ENCODE measurements around the gene MS4A15.
"Not testable (repeated sequence)": the region's sequence is repeated elsewhere in the genome, so short reads cannot be mapped to it uniquely, and the experiment has no call there.

MS4A15 gene

GRCh38 chr11:60753309-60753708 is 3.4 kb upstream of the MS4A15 start:
- Histone ChIP-seq H3K9ac (ENCODE audit: low read length) (no peak overlapping the region), H3K4me2 (ENCODE audit: low read length) (no peak overlapping the region), H3K36me3 (ENCODE audit: insufficient read depth, low read length) (no peaks in the 10 kb centered on the region), H3K79me2 (ENCODE audit: insufficient read depth, low read length) (no peaks in the 10 kb centered on the region), H3K4me3 (ENCODE audit: low read depth, low read length, poor library complexity, severe bottlenecking) (no peak overlapping the region), H2AFZ (ENCODE audit: low read length) (no peak overlapping the region), H3K9me2 (ENCODE audit: low read depth, low read length) (no peaks in the 10 kb centered on the region), H3K4me1 (ENCODE audit: insufficient read depth, low read length, severe bottlenecking) (no peaks in the 10 kb centered on the region), H3F3A (ENCODE audit: insufficient read depth, low read length) (no peaks in the 10 kb centered on the region), H3K9me3 (ENCODE audit: low read length) (no peaks in the 10 kb centered on the region), H3K27ac (ENCODE audit: low read depth, low read length, poor library complexity, severe bottlenecking) (no peak overlapping the region), H4K20me1 (ENCODE audit: insufficient read depth, low read length) (no peaks in the 10 kb centered on the region), H3K27me3 (ENCODE audit: insufficient read depth, low read length) (no peaks in the 10 kb centered on the region)
- TF ChIP-seq CTCF (IDR thresholded peaks at IDR 0.05; ENCODE audit: low read length) (no peak), EZH2 (IDR thresholded peaks at IDR 0.05; ENCODE audit: borderline replicate concordance, low read length) (no peak)

GRCh38 chr11:60754887-60755286 is 1.8 kb upstream of the MS4A15 start:
- Histone ChIP-seq H3K27ac (ENCODE audit: low read depth, low read length, poor library complexity, severe bottlenecking) (no peak overlapping the region), H3K36me3 (ENCODE audit: insufficient read depth, low read length) (no peaks in the 10 kb centered on the region), H3K9ac (ENCODE audit: low read length) (no peak overlapping the region), H3K9me3 (ENCODE audit: low read length) (no peaks in the 10 kb centered on the region), H3K4me2 (ENCODE audit: low read length) (no peak overlapping the region), H2AFZ (ENCODE audit: low read length) (no peak overlapping the region), H3K27me3 (ENCODE audit: insufficient read depth, low read length) (no peaks in the 10 kb centered on the region), H3K79me2 (ENCODE audit: insufficient read depth, low read length) (no peaks in the 10 kb centered on the region), H3K4me3 (ENCODE audit: low read depth, low read length, poor library complexity, severe bottlenecking) (no peak overlapping the region), H3F3A (ENCODE audit: insufficient read depth, low read length) (no peaks in the 10 kb centered on the region), H4K20me1 (ENCODE audit: insufficient read depth, low read length) (no peaks in the 10 kb centered on the region), H3K4me1 (ENCODE audit: insufficient read depth, low read length, severe bottlenecking) (no peaks in the 10 kb centered on the region), H3K9me2 (ENCODE audit: low read depth, low read length) (no peaks in the 10 kb centered on the region)
- TF ChIP-seq CTCF (IDR thresholded peaks at IDR 0.05; ENCODE audit: low read length) (no peak), EZH2 (IDR thresholded peaks at IDR 0.05; ENCODE audit: borderline replicate concordance, low read length) (no peak)

- Histone ChIP-seq H3F3A (ENCODE audit: insufficient read depth, low read length) (no peaks in the 10 kb centered on the region), H2AFZ (ENCODE audit: low read length) (no peak overlapping the region), H3K9me3 (ENCODE audit: low read length) (no peaks in the 10 kb centered on the region), H3K27me3 (ENCODE audit: insufficient read depth, low read length) (0 out of 2 replicates have a peak, but pooled peaks cover 7% of the 10 kb centered on the region), H3K4me2 (ENCODE audit: low read length) (no peak overlapping the region), H3K4me3 (ENCODE audit: low read depth, low read length, poor library complexity, severe bottlenecking) (no peak overlapping the region), H3K36me3 (ENCODE audit: insufficient read depth, low read length) (no peaks in the 10 kb centered on the region), H3K9me2 (ENCODE audit: low read depth, low read length) (no peaks in the 10 kb centered on the region), H3K4me1 (ENCODE audit: insufficient read depth, low read length, severe bottlenecking) (no peaks in the 10 kb centered on the region), H3K27ac (ENCODE audit: low read depth, low read length, poor library complexity, severe bottlenecking) (no peak overlapping the region), H4K20me1 (ENCODE audit: insufficient read depth, low read length) (no peaks in the 10 kb centered on the region), H3K79me2 (ENCODE audit: insufficient read depth, low read length) (no peaks in the 10 kb centered on the region), H3K9ac (ENCODE audit: low read length) (no peak overlapping the region)
- TF ChIP-seq CTCF (IDR thresholded peaks at IDR 0.05; ENCODE audit: low read length) (no peak), EZH2 (IDR thresholded peaks at IDR 0.05; ENCODE audit: borderline replicate concordance, low read length) (no peak)
These were observed 649 bp downstream of the MS4A15 start for GRCh38 chr11:60757231-60757800.

- H3K4me3 ChIP-seq (ENCODE audit: low read depth, low read length, poor library complexity, severe bottlenecking); H4K20me1 ChIP-seq (ENCODE audit: insufficient read depth, low read length); H3K27ac ChIP-seq (ENCODE audit: low read depth, low read length, poor library complexity, severe bottlenecking); H3K27me3 ChIP-seq (ENCODE audit: insufficient read depth, low read length); H3K4me2 ChIP-seq (ENCODE audit: low read length); H3K9me3 ChIP-seq (ENCODE audit: low read length); H3K36me3 ChIP-seq (ENCODE audit: insufficient read depth, low read length); H3K4me1 ChIP-seq (ENCODE audit: insufficient read depth, low read length, severe bottlenecking); H3K79me2 ChIP-seq (ENCODE audit: insufficient read depth, low read length); H3F3A ChIP-seq (ENCODE audit: insufficient read depth, low read length); H2AFZ ChIP-seq (ENCODE audit: low read length); H3K9ac ChIP-seq (ENCODE audit: low read length); H3K9me2 ChIP-seq (ENCODE audit: low read depth, low read length): not testable (repeated sequence)
These were observed 2.0 kb downstream of the MS4A15 start for GRCh38 chr11:60758671-60759070.

GRCh38 chr11:60759438-60760225 is 3.0 kb downstream of the MS4A15 start:
- H3K79me2 ChIP-seq (ENCODE audit: insufficient read depth, low read length); H4K20me1 ChIP-seq (ENCODE audit: insufficient read depth, low read length); H3K9ac ChIP-seq (ENCODE audit: low read length); H3K9me2 ChIP-seq (ENCODE audit: low read depth, low read length); H3K4me1 ChIP-seq (ENCODE audit: insufficient read depth, low read length, severe bottlenecking); H3K4me3 ChIP-seq (ENCODE audit: low read depth, low read length, poor library complexity, severe bottlenecking); H3K4me2 ChIP-seq (ENCODE audit: low read length); H2AFZ ChIP-seq (ENCODE audit: low read length); H3K36me3 ChIP-seq (ENCODE audit: insufficient read depth, low read length); H3K9me3 ChIP-seq (ENCODE audit: low read length); H3K27me3 ChIP-seq (ENCODE audit: insufficient read depth, low read length); H3F3A ChIP-seq (ENCODE audit: insufficient read depth, low read length); H3K27ac ChIP-seq (ENCODE audit: low read depth, low read length, poor library complexity, severe bottlenecking): not testable (repeated sequence)

All from OCI-LY1 (cell line).